Upper lobe of right lung (tissue), 1 donor: ENCODE data around the gene MAP1LC3A. TPM values are rescaled to one million over a fixed set of nuclear protein-coding genes. Genes with fewer than 3 reads are reported as not detected.
A peak's percentile ranks its signal among the peaks of the same experiment; 100 is the strongest.

Source experiments
- ATAC-seq: fragments of 200-7000 bp; cut with Tn5 transposase; one replicate; pipeline ENCODE4 v1.9.1; 2020; ENCODE audit warnings: mild to moderate bottlenecking, moderate library complexity
- DNase-seq: peaks from one replicate; pipeline ENCODE4 v3.0.0-alpha.2; 2020
- H3K27ac ChIP-seq: fragments of 200-600 bp; one replicate; pipeline ENCODE4 v1.8.0; 2022
- H3K27me3 ChIP-seq: fragments of 200-600 bp; one replicate; pipeline ENCODE4 v1.8.0; 2022; ENCODE audit warnings: mild to moderate bottlenecking
- H3K36me3 ChIP-seq: fragments of 200-600 bp; one replicate; pipeline ENCODE4 v1.8.0; 2022
- H3K4me1 ChIP-seq: fragments of 200-600 bp; one replicate; pipeline ENCODE4 v1.8.0; 2022
- H3K4me3 ChIP-seq: fragments of 200-600 bp; one replicate; pipeline ENCODE4 v1.8.0; 2022; ENCODE audit warnings: mild to moderate bottlenecking
- H3K9me3 ChIP-seq: fragments of 200-600 bp; one replicate; pipeline ENCODE4 v1.8.0; 2022
- intact Hi-C: fragments of 100-400 bp; cut with DNase I; formaldehyde crosslinking; loops from one replicate; pipeline ENCODE4 v1.11.0; 2022
- total RNA-seq: library from RNA; stranded (reverse); fragmentation: NEBNext Ultra II Directional; extraction: Animal tissue kit (Norgen Biotek cat#: 25700); gene quantifications from one replicate; pipeline ENCODE4 v1.2.1, GENCODE V29; 2021
- TF ChIP-seq, protein P1 (sequence below): fragments of 200-600 bp; IDR thresholded peaks from one replicate; pipeline ENCODE4 v1.8.0; 2022; ENCODE audit warnings: antibody characterized with exemption
- donor health status: DM: no; HTN: yes; CAD: no; lungs with severe emphysema.

Gene MAP1LC3A
- total RNA-seq, 1 donor from 2014 or later: 45.9 TPM

DNA sequence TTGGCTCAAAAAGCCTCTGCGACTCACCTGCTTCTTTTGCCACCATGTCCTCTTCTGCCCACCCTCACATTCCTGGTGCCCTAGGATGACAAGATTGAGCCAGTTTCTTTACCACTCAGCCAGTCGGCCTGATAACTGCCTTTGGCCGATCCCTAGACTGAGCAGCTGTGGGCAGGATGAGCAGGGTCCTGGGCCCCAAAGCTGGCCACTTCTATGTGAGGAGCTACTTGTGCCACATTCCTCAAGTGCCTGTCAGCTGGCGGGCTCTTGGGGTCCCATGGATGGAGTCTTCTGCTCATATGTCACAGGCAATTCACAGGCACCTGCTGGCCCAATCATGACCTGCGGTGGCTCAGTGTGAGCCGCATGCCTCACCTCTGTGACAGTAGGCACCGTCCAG, 25.8 kb upstream of the MAP1LC3A start:
- intact Hi-C loops: no loop called here
- Histone ChIP-seq H3K36me3 (peaks cover 89% of the 10 kb centered on the region), H3K27ac (no peak overlapping the region), H3K4me1 (peaks cover 14% of the 10 kb centered on the region), H3K4me3 (no peak overlapping the region), H3K9me3 (no peaks in the 10 kb centered on the region), H3K27me3 (no peaks in the 10 kb centered on the region)
- ATAC-seq (no peak), DNase-seq (no peak)
- TF ChIP-seq, protein P1, sequence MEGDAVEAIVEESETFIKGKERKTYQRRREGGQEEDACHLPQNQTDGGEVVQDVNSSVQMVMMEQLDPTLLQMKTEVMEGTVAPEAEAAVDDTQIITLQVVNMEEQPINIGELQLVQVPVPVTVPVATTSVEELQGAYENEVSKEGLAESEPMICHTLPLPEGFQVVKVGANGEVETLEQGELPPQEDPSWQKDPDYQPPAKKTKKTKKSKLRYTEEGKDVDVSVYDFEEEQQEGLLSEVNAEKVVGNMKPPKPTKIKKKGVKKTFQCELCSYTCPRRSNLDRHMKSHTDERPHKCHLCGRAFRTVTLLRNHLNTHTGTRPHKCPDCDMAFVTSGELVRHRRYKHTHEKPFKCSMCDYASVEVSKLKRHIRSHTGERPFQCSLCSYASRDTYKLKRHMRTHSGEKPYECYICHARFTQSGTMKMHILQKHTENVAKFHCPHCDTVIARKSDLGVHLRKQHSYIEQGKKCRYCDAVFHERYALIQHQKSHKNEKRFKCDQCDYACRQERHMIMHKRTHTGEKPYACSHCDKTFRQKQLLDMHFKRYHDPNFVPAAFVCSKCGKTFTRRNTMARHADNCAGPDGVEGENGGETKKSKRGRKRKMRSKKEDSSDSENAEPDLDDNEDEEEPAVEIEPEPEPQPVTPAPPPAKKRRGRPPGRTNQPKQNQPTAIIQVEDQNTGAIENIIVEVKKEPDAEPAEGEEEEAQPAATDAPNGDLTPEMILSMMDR: no peak

DNA sequence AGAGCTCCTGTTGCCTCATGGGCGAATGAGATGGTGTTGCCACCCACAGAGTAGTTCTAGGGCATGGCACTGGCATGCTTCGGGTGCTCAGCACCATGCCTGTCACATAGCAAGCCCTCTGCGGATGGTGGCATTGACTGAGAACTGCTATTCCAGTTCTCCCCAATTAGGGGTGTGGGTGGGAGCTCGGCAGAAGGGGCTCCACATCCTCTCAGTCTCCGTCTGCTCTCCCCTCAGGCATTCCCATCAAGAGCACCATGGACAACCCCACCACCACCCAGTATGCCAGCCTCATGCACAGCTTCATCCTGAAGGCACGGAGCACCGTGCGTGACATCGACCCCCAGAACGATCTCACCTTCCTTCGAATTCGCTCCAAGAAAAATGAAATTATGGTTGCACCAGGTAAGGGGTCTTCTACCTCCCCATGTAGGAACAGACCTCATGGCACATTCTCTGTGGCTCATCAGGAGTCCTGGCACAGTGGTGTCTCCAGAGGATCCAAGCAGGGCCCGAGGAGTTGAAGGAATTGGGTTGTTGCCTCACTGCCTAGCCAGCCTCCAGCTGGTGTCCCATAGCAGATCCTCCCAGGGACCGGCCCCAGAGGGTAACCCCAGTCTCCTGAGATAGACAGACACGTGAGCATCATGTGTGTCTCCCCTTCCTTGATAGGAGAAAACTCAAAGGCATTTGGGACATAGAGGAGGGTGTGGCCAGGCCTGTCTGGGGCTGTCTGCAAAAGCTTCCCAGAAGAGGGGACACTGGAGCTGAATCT, 23.9 kb upstream of the MAP1LC3A start:
- Histone ChIP-seq H3K9me3 (no peaks in the 10 kb centered on the region), H3K36me3 (peaks cover 87% of the 10 kb centered on the region), H3K4me3 (no peak overlapping the region), H3K27me3 (no peaks in the 10 kb centered on the region), H3K27ac (no peak overlapping the region), H3K4me1 (peaks cover 11% of the 10 kb centered on the region)
- DNase-seq (peak; percentile 40), ATAC-seq (no peak)
- TF ChIP-seq, protein P1: no peak
- intact Hi-C loops: no loop called here

DNA sequence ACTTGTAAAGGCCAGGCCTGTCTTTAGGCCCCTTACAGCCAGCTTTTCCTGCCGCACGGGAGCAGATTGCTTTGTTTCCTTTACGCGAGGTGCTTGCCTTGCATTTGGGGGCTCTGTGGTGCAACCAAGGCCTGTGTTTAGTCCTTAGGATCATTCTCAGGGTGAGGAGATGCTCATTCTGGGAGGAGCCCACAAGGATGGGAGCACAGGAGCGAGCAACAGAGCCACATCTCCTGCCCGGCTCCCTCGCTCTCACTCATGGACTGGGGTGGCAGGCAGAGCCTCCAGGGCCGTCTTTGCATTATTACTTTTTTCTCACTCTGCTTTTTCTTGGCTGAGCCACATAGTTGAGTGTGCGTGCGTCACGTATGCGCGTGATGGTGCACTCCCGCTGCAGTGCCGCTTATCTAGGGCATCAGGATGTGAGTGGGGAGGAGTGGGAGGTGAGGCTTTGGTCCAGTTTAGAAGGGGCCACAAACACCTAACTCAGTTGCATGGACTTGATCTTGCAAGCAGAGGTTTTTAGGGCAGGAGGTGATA, 23.1 kb upstream of the MAP1LC3A start:
- Histone ChIP-seq H3K4me1 (peaks cover 5% of the 10 kb centered on the region), H3K9me3 (no peaks in the 10 kb centered on the region), H3K27me3 (no peaks in the 10 kb centered on the region), H3K36me3 (peaks cover 86% of the 10 kb centered on the region), H3K27ac (no peak overlapping the region), H3K4me3 (no peak overlapping the region)
- TF ChIP-seq, protein P1: no peak
- intact Hi-C loops: no loop called here
- no peak for DNase-seq
- no peak for ATAC-seq

DNA sequence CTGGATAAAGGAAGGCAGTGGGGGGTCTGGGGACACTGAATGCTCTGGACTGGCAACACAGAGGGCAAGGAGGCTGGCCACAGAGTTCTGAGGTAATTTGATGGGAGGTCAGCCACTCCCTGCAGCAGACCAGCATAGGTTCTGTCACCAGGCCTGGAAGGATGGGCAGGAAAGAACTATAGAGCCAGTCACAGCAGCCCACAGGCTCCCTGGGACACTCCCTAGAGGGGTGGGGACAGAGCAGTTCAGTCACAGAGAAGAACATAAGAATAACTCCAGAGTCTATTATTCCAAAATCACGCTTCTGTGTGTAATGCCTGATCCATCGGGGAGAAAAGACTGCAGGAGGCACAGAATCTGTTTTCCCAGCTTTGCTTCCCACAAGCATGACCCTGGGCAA, 22.7 kb upstream of the MAP1LC3A start:
- Histone ChIP-seq H3K4me3 (no peak overlapping the region), H3K27ac (no peak overlapping the region), H3K9me3 (no peaks in the 10 kb centered on the region), H3K36me3 (peaks cover 86% of the 10 kb centered on the region), H3K4me1 (peaks cover 5% of the 10 kb centered on the region), H3K27me3 (no peaks in the 10 kb centered on the region)
- intact Hi-C loops: no loop called here
- TF ChIP-seq, protein P1: no peak
- no peak for DNase-seq
- no peak for ATAC-seq

DNA sequence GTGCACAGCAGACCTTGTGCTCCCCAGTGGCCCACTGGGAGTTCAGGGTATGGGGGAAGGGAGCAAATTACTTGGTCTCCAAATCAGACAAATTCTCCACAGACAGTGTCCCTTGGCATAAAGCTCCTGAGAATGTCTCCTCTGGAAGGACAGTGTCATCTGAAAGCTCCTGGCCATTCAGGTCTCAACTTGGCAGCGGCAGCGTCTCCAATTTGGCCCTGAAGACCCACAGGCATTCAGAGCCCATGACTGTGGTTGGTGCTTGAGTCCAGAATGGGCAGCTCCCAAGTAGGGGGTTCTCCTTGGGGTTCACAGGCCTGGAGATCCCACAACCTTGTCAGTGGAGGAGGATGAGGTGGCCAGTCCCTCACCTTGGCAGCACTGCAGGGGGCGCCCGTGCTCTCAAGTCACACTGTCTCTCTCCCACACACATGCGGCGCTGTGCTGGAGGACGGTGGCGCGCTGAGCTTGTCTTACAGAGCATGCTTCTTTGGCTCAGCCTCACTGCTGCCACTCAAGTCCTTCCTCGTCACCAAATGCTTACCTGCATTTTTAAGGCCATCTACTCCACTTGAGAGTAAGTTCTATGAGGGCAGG, 21.6 kb upstream of the MAP1LC3A start:
- peaks cover 5% of the 10 kb centered on the region for H3K4me1 ChIP-seq
- TF ChIP-seq, protein P1: peak; percentile 31
- no peak overlapping the region for H3K27ac ChIP-seq
- intact Hi-C loops: no loop called here
- H3K36me3 ChIP-seq: peaks cover 88% of the 10 kb centered on the region
- H3K27me3 ChIP-seq: no peaks in the 10 kb centered on the region
- H3K4me3 ChIP-seq: no peak overlapping the region
- no peaks in the 10 kb centered on the region for H3K9me3 ChIP-seq
- DNase-seq: no peak
- peak; percentile 46 for ATAC-seq
